Stimulated activated CD8-positive, alpha-beta memory T cell treated with anti-CD3 and anti-CD28 coated beads, Interleukin-15, amount 100 ng/mL, for 48 hours (primary cell): ENCODE measurements around the gene SERPINA1.
"Not testable (repeated sequence)": the region's sequence is repeated elsewhere in the genome, so short reads cannot be mapped to it uniquely, and the experiment has no call there.

Experiments
- DNase-seq, 2 donors: peaks; one replicate each; pipeline ENCODE4 v3.0.0-alpha.2; 2020; ENCODE audit warnings: low read depth in 2 of 2

SERPINA1 gene

DNA sequence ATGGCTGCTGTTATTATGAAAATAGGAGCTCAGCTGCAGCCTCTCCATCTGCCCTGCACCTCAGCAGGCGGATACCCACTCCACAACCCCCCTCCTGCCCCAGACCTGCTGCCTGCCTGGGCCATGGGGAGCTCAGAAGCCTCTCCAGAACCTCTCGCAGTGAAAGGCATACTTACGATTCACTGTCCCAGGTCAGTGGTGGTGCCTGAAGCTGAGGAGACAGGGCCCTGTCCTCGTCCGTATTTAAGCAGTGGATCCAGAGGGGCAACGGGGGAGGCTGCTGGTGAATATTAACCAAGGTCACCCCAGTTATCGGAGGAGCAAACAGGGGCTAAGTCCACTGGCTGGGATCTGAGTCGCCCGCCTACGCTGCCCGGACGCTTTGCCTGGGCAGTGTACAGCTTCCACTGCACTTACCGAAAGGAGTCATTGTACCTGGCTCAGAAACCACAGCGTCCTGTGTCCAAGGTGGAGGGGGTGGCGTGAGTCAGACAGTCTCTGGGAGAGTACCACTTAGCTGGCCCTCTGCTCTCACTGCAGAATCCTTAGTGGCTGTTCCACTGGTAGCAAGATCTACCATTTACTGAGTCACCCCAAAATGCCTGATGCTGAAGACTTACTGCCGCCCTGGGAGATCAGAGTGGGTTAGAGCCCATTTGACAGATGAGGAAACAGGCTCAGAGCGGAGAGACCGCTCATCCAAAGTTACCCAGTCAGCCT lies at the start of gene SERPINA1:
SERPINA1 (minus strand) TSS at position 219 of the 720 bp plus-strand sequence. CDS start 5,365 bp downstream, outside the sequence.
- DNase-seq: no peak

DNA sequence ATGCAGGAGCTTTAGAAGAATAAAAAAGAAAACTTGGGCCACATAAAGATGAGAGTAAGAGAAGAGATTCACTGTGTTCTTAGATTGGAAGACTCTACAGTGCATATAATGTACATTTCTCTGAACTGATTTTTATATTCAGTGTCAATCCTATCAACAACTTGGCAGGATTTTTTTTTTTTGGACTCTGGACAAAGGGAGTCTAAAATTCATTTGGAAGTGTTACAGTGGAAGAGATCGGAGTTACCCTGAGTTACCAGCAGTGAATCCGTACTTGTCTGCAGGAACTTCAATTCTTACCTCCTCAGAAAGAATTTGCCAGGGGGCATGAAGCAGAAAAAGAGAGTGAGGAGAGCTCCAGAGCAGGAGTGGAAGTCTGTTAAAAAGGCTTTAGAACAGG lies 40.2 kb upstream of the SERPINA1 start:
- DNase-seq: no peak

DNA sequence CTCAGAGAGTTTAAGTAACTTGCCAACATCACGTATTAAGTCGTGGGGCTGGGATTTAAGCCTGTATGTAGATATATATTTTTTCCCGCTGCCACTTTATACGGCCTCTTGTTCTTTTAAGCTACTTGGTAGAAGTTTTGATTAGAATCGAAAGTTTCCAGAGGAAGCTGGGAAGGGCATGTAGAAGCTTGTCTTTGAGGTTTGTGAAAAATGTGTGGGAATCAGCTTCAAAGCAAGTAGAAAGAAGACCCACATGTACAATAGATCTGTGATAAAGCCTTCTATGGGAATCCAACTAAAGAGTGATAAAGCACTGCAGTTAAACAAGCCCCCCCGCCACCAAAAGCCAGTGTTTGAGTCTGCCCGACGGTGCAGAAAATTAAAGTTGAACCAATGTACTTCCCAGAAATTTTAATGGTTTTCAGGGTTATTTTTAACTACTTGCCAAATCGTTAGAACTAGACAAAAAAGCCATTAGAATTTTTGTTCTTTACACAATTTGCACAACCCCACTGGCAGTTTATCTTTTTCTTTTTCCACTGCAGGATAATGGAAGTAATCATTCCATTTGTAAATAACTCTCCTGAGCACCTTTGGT lies 38.7 kb upstream of the SERPINA1 start:
- DNase-seq: no peak

DNA sequence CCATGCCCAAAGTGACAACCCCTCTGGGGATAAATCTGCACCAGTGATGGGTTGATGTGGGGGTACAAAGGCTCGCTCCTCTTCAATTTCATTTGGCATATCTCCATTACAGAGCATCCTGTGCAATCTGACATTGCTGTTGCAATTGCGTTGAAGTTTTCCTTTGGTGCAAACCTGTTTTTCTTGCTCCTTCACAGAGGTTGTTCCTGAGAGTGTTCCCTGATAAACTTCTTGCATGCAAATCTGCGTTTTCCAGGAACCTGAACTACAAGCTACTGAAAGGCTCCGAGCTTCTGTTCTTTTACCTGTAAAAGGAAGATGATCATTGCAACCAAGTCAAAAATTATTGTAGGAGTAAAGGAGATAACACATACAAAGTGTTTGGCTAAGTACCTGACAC lies 38.1 kb upstream of the SERPINA1 start:
- DNase-seq: no peak

DNA sequence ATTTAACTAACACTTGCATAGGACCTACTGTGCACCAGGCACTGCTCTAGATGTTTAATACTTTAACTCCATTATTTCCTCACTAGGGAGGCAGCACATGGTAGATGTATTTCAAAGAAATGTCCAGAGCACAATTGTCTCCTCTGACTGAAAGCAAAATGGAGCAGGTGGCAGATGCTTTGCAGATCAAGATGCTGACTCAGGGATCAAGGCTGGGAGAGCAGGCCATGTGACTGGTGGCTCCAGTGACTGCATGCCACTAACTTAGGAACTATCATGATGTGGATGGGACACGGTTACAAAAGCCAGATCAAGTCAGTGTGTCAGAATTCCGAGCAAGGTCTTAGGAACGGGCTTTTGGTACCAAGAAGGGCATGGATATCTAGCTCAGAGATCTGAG lies 36.0 kb upstream of the SERPINA1 start:
- no peak for DNase-seq

DNA sequence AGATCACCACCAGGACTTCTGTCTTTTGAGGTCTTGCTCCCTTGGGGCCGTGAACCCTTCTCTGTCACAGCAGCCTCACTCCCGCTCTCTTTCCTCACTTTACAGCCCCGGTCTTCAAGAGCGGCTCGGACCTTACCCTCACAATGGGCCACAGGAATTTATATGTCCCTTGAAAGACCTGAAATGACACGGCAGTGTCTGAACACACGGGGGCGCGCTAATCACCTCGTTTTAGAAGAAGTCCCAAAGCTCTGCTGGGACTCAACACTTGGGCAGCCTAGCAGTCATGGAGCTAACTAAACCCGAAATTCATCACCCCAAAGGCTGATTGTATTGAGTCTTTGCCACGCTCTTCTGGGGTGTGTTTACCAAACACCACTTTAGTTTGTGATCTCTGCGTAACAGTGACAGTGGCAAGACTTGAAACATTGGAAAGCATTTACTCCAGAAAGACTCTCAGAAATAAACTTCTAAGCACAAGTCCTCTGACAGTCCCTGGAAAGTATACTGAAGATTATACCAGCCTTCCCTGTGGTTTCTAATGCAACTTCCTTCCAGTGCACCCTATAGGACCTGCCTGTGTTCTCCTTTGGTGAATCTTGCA lies 35.2 kb upstream of the SERPINA1 start:
- DNase-seq: peak; percentile 8 to 23

DNA sequence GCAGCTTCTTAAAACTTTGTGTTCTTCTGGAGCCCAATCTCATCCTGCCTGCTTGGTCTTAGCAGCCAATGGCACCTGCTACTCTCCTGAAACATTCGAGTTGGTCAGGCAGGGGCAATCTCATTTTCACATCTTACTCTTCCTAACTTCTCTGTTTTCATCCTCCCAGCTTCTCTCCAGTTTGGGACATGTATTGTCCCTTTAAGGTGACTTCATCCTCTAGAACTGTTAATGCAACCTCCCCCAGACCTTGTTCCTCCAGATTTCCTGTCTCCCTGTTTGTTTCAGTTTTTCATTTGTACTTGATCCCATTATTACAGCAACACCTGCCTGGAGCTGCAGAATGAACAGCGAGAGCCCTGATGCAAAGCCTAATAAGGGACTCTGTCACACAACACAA lies 32.9 kb upstream of the SERPINA1 start:
- no peak for DNase-seq

DNA sequence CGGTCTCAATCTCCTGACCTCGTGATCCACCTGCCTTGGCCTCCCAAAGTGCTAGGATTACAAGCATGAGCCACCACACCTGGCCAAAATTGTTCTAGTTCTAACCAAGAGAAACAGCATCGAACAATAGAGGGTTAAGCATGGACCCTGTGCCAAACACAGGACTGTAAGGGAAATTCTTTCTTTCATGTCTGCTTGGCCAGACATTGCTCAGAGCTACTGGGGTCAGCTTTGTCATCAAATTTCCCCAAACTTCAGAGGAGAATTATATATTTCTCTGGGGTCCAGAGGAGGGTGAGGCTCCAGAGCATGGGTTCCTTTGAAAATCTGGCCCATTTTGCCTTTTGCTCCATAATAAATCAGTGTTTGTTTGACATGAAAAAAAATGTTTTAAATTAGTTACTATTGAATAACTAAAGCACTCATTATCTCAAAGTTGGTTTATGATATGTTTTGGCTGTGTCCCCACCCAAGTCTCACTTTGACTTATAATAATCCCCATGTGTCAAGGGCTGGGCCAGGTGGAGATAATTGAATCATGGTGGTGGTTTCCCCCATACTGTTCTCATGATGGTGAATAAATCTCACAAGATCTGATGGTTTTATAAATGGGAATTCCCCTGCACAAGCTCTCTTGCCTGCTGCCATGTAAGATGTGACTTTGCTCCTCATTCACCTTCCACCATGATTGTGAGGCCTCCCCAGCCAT lies 29.2 kb upstream of the SERPINA1 start:
- DNase-seq: not testable (repeated sequence)

DNA sequence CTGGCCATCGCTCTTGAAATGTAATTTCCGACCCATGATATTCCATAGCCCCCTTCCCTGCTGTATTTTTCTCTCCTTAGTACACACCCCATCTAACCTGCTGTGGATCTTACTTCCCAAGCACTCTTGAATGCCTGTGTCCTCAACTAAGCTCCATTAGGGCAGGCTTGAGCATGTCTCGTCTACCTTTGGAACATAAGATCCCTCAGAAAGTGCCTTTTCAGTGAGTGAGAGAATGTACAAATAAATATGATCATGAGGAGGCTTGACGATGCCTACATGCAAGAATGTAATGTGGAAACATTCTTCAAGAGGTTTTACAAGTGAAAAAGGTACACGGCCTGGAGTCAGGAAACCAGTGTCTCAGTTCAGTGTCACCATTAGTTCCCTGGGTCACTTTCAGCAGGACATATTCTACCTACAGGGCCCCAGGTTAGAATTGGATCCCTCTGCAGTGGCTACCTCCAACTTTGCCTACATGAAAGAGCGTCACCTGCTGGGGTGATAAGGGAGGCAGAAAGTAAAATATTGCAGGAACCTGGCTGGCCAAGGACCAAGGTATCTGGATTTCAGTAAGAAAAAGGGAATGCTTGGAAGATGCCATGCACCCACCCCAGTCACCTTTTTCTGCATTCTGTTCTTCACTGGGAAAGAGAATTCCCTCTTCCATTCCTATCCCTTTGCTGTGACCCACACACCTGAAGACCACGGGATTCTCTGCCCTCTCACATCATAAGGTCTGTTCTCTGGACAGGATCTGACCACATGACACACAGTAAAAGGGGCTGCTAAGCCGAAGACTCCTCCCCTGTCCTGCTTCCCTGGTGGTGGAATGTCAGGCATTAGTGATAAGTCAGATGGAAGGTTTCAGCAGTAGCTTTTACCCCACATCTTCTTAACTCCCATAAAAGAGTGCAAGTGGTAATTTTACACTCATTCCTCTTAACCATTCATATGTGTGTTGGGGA lies 24.6 kb upstream of the SERPINA1 start:
- DNase-seq: no peak

DNA sequence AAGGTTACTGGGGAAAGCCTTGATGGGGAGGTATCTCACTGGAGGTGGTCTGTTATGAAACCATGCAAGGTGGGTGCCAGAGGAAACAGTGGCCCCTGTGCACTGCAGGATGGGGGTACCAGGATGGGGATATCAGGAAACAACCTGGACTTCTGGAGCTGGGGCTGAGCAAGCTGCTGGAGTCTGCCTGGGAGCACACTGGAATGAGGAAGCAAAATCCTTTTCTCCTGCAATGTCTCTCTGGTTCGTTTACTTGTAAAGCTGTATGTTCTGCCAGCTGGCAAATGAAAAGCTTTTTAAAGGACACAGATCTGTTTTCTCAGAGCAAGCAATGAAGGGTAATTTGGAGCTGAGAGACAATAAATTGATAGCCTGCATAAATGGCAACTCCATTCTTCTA lies 23.2 kb upstream of the SERPINA1 start:
- no peak for DNase-seq

DNA sequence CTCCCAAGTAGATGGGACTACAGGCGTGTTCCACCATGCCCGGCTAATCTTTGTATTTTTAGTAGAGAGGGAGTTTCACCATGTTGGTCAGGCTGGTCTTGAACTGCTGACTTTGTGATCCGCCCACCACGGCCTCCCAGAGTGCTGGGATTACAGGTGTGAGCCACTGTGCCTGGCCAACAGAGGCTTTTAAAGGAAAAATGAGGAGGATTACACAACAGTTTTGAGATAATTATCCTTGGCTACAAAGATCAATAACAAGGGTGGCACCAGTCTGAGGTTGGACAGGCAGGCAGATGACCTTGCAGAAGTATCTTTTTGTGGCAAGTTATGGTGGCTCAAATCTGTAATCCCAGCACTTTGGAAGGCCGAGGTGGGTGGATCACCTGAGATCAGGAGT lies 21.0 kb upstream of the SERPINA1 start:
- not testable (repeated sequence) for DNase-seq

DNA sequence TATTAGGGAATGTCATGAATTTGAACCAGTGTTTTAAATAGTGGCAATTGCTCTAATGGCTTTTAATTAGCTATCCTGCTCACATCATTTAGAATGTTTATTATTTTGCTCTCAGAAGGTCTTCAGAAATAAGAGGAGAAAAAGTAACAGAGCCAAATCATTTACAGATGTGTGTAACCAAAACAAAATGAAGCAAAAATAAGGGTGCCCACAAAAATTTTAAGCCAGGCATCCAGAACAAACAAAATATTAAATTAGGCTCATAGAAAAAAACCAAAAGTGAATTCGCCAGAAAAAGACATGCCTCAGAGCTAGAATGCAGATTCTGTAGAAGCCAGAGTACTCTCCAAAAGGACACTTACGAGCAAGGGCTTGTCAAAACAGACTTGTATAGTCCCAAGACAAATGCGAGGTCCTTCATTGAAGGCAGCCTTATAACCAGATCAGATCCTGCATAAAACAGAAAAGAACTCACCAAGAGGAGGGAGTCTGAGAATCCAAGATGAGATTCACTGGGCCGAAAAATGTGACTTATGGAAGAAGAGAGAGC lies 20.2 kb upstream of the SERPINA1 start:
- DNase-seq: no peak

DNA sequence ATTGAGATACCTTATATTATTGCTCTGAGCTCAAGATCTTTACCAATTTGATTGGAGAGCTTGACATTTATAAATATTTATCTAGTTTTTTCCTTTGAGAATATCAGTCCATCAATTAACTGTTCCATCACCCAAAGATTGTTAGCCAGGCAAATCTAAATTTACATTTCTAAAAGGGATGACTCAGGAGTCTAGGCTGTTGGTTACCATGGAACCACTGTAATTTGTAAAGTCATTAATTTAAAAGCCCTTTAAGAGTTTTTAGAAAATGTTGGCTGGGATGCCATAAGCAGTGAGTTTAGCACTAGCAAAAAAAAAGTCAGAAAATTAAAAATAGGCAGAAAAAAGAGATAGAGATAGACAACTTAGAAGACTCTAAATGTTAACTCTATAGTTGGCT lies 19.5 kb upstream of the SERPINA1 start:
- no peak for DNase-seq

DNA sequence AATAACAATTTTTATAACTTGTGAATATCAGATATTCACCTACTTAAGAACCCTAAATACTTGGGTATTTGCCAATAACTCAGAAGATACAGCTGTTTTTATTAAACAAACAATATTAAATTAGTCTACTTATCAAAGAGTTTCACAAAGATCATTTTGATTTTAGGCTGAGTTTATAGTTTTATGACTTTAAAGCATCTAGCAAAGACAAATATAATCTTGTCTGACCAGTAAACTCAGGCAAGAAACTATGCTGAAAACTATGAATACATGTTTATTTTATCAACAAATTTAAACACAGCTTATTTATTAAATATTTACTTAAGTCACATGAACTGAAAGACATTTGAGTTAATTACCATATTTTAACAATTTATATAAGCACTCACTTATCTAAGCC lies 18.5 kb upstream of the SERPINA1 start:
- no peak for DNase-seq

DNA sequence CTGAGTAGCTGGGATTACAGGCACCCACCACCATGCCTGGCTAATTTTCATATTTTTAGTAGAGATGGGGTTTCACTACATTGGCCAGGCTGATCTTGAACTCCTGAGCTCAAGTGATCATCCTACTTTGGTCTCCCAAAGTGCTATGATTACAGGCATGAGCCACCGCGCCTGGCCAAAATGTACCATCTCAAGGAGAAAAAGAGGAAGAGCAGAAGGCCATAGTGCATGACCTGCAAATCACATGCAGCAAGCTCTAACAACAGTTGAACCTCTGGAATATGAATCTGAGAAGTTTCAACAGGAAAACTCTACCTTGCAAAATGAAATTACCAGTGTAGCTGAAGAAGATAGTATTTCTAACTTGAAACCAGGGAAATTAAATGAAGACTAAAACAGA lies 17.1 kb upstream of the SERPINA1 start:
- DNase-seq: no peak

DNA sequence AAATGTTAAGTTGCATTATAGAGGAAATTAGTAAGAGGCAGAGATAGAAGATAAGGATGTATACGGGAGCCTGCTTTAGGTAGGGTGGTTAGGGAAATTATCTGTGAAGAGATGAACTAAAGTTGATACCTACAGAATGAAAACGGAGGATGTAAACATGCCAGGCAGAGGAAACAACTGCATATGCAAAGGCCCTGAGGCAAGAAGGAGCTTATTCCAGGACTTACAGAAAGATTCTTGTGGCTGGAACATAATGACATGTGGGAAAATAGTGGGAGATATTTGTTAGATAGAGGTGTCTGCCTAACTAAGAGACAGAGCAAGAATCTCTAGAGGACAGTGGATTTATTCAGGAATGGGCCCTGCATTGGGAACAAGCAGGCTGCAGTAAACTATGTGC lies 16.2 kb upstream of the SERPINA1 start:
- DNase-seq: no peak

DNA sequence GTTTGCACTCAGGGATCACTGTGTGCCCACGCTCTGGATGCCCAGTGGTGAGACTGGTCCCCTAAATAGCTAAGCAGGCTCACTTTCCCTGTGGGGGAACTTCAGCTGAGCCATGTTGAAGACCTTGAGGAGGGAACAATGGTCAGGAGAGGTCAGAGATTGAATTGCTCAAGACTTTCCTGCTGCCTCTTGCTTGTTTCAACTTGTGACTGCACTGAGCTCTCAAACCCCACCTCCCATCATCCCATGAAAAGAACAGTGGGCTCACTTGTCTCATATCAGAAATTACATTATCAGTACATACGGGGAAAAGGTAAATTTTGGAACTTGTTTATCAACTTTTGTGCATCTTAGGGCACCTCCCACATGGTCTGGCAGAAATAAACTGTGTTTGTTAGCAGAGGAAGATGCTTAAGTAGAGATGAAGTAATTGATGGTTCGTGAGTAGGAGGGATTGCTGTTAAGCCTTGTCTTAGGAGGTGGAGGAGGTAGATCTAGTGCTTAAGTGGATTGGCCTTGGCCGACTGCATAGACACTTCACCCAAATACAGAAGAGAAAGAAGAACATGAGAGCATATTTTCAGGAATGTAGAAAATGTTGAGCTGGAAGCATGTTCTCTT lies 15.0 kb upstream of the SERPINA1 start:
- DNase-seq: no peak

DNA sequence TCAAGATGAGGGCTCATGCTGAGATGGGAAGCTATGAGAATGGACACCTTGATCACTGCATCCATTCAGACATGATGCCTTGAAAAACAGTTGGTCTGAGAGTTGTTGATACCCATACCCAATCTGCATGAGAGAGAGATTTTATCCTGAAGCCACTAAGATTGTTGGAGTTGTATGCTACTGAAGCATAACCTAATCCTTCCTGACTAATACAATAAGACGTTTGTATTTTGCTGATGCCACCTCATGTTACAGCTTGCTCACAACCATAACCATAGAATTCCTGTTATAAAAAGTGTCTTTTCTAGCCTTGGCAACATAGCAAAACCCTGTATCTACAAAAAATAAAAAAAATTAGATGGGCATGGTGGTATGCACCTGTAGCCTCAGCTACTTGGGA lies 12.7 kb upstream of the SERPINA1 start:
- no peak for DNase-seq

DNA sequence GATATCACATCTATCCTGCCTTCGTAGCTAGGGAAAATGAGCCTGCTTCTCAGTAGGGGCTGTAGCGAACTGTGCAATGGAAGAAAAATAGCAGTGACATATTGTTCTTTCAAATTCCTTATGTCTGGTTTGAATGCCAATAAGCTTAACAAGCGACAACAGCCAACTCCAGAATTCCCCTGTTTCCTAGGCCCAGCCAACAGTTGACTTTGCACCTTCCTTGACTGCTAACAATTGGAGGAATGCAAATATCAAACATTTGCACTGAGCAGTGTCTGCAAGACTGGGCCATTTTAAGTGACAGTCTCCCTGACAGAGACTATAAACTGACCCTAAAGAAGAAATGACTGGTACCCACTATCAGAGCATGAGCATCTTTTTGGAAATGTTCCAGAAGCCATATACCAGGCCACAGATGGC lies 12.0 kb upstream of the SERPINA1 start:
- no peak for DNase-seq

DNA sequence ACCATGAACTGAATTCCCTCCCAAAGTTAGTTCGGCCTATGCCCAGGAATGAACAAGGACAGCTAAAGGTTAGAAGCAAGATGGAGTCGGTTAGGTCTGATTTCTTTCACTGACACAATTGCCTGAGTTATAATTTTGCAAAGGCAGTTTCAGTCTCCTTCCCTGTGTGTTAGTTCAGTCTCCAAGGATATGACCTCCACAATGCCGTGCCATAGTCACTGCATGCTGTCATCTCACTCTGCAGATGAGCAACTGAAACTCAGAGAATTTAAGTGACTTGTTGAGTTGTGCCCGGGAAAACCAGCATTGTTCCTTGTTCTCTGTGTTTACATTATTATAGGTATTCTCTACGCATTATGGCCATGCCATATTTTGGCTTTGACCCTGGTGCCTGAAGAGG lies 10.1 kb upstream of the SERPINA1 start:
- no peak for DNase-seq

DNA sequence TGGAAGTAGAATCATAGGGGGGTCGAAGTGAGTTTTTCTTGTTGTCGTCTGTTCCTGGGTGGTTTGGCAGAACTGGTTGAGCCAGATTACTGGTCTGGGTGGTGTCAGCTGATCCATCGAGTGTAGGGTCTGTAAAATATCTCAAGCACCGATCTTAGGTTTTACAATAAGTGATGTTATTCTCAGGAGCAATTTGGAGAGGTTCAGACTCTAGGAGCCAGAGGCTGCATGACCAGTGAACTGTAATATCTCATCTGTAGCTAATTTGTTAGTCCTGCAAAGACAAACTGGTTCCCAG lies 9.7 kb upstream of the SERPINA1 start:
- no peak for DNase-seq
